Osteocyte (in vitro differentiated cells): Measurements from ENCODE around the gene ZFTA. TPM values are rescaled to one million over a fixed set of nuclear protein-coding genes. Genes with fewer than 3 reads are reported as not detected.
"Not testable (repeated sequence)": the region's sequence is repeated elsewhere in the genome, so short reads cannot be mapped to it uniquely, and the experiment has no call there.

ENCODE experiments used
- DNase-seq: peaks from one replicate; pipeline ENCODE4 v3.0.0; 2021; ENCODE audit warnings: mixed read lengths; ENCODE audit not compliant: unreplicated experiment; ENCODE audit errors: extremely low spot score
- H3K27ac Mint-ChIP-seq: one replicate; pipeline ENCODE4 v1.8.0; 2021; ENCODE audit warnings: mild to moderate bottlenecking, mixed read lengths; ENCODE audit not compliant: unreplicated experiment
- H3K27me3 Mint-ChIP-seq: one replicate; pipeline ENCODE4 v1.8.0; 2021; ENCODE audit warnings: mixed read lengths; ENCODE audit not compliant: unreplicated experiment
- H3K36me3 Mint-ChIP-seq: one replicate; pipeline ENCODE4 v1.8.0; 2021; ENCODE audit warnings: mixed read lengths; ENCODE audit not compliant: unreplicated experiment
- H3K4me1 Mint-ChIP-seq: one replicate; pipeline ENCODE4 v1.8.0; 2021; ENCODE audit warnings: mixed read lengths; ENCODE audit not compliant: unreplicated experiment
- H3K4me3 Mint-ChIP-seq: one replicate; pipeline ENCODE4 v1.8.0; 2021; ENCODE audit warnings: mild to moderate bottlenecking, moderate library complexity, mixed read lengths; ENCODE audit not compliant: unreplicated experiment
- H3K9me3 Mint-ChIP-seq: one replicate; pipeline ENCODE4 v1.8.0; 2021; ENCODE audit warnings: mixed read lengths; ENCODE audit not compliant: unreplicated experiment
- CTCF ChIP-seq: fragments of 200-600 bp; sonication (generic); IDR thresholded peaks from 2 replicates; pipeline ENCODE4 v1.5.0; 2021; ENCODE audit warnings: antibody characterized with exemption, mild to moderate bottlenecking, moderate library complexity
- total RNA-seq: library from RNA; stranded (reverse); gene quantifications from 2 replicates; pipeline ENCODE4 v1.2.1, GENCODE V29; 2021

Gene ZFTA
- total RNA-seq, 1 donor from 2014 or later = 32.1 TPM

- peak overlapping the region; percentile 29 for H3K27ac Mint-ChIP-seq
- peak overlapping the region; percentile 86 for H3K4me3 Mint-ChIP-seq
- H3K36me3 Mint-ChIP-seq = peaks cover 15% of the 10 kb centered on the region
- no peaks in the 10 kb centered on the region for H3K9me3 Mint-ChIP-seq
- DNase-seq = peak; percentile 86
- peaks cover 32% of the 10 kb centered on the region for H3K4me1 Mint-ChIP-seq
- TF ChIP-seq CTCF = no peak
- no peaks in the 10 kb centered on the region for H3K27me3 Mint-ChIP-seq
These were observed 45.2 kb upstream of the ZFTA start for GRCh38 chr11:63813563-63814382.

GRCh38 chr11:63813035-63813562 lies 44.5 kb upstream of the ZFTA start, which contains the start of gene SPINDOC:
Gene SPINDOC (plus strand): TSS chr11:63813456. CDS start chr11:63813687, 231 bp downstream.
- Mint-ChIP-seq H3K36me3 (peaks cover 15% of the 10 kb centered on the region), H3K9me3 (no peaks in the 10 kb centered on the region), H3K4me3 (peak within 1 kb of the TSS; percentile 86), H3K27ac (peak within 1 kb of the TSS; percentile 68), H3K4me1 (peaks cover 32% of the 10 kb centered on the region), H3K27me3 (no peaks in the 10 kb centered on the region)
- no peak for TF ChIP-seq CTCF
- DNase-seq = peak; percentile 91

GRCh38 chr11:63811522-63811921 lies 42.9 kb upstream of the ZFTA start:
- no peak overlapping the region for H3K27ac Mint-ChIP-seq
- H3K36me3 Mint-ChIP-seq = peaks cover 10% of the 10 kb centered on the region
- no peaks in the 10 kb centered on the region for H3K9me3 Mint-ChIP-seq
- DNase-seq = no peak
- H3K4me3 Mint-ChIP-seq = no peak overlapping the region
- no peak for TF ChIP-seq CTCF
- H3K27me3 Mint-ChIP-seq = no peaks in the 10 kb centered on the region
- peaks cover 32% of the 10 kb centered on the region for H3K4me1 Mint-ChIP-seq

GRCh38 chr11:63810383-63810782 lies 41.8 kb upstream of the ZFTA start:
- not testable (repeated sequence) for H3K27me3 Mint-ChIP-seq, H3K27ac Mint-ChIP-seq, H3K36me3 Mint-ChIP-seq, H3K4me3 Mint-ChIP-seq, H3K9me3 Mint-ChIP-seq, DNase-seq
- H3K4me1 Mint-ChIP-seq = peaks cover 30% of the 10 kb centered on the region

GRCh38 chr11:63805844-63806415 lies 37.4 kb upstream of the ZFTA start:
- H3K27me3 Mint-ChIP-seq = no peaks in the 10 kb centered on the region
- no peak for TF ChIP-seq CTCF
- DNase-seq = no peak
- no peaks in the 10 kb centered on the region for H3K9me3 Mint-ChIP-seq
- no peak overlapping the region for H3K4me3 Mint-ChIP-seq
- peaks cover 4% of the 10 kb centered on the region for H3K4me1 Mint-ChIP-seq
- peak overlapping the region; percentile 31 for H3K27ac Mint-ChIP-seq
- H3K36me3 Mint-ChIP-seq = no peaks in the 10 kb centered on the region
